ENCODE results near the gene HYOU1.
"Not testable (repeated sequence)": the region's sequence is repeated elsewhere in the genome, so short reads cannot be mapped to it uniquely, and the experiment has no call there.

Gene HYOU1

GRCh38 chr11:119087123-119087522, 30.1 kb upstream of the HYOU1 start:
- no peak for DNase-seq

- no peak for DNase-seq
Observed at GRCh38 chr11:119085437-119085847, 28.4 kb upstream of the HYOU1 start.

DNA sequence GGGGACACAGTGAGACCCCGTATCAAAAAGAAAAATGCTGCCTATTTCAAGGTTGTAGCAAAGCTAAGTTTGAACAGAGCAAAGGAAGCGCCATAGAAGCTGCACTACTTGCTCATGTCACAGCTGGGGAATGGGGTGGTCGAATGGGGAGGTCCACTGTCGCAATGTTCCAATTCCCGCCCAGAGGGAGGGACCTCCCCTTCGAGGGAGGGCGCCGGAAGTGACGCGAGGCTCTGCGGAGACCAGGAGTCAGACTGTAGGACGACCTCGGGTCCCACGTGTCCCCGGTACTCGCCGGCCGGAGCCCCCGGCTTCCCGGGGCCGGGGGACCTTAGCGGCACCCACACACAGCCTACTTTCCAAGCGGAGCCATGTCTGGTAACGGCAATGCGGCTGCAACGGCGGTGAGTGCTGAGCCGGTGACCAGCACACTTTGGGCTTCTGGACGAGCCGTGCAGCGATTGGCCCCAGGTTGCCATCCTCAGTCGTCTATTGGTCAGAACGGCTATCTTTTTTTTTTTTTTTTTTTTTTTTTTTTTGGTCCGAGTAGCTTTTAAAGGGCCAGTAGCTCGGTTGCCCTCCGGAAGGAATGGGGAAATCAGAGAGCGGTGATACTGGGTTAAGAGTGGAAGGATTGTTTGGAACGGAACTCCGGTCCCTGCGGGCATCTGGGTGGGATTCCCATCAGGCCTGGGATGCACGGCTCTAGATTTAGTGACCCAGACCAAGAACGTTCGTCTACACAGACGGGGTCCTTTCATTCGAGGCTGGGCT, 27.8 kb upstream of the HYOU1 start, which contains the start of gene HMBS:
HMBS (plus strand) TSS at position 219 of the 774 bp plus-strand sequence; CDS start at position 372, 153 bp downstream.
- peak; percentile 94 for DNase-seq

DNA sequence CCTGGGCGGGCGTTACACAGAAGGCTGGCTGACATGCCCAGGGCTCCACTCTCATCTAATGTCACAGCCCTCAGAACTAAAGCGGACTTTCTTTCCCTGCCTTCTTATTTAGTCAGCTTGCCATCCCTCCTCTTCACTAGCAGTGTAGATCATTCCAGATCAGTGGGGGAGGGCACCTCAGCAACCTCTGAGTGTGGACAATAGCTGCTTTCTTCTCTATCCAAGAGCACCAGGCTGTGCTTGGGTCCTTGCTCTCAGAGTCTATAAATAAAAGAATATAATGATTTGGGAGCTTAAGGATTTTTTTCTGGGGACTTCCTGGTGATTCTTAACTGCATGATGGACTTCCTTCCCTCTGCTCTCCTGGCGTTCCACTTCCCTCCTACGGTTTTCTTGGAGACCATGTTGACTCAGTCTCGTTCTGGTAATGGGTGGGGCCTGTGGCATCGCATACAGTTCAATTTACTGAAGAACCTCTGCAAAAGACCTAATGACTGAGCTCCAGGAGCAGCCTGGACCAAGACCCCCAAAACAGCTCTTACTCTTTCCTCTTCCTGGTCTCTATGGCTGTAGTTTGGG, 24.8 kb upstream of the HYOU1 start:
- no peak for DNase-seq

GRCh38 chr11:119078675-119079420, 21.8 kb upstream of the HYOU1 start:
- DNase-seq = no peak

DNA sequence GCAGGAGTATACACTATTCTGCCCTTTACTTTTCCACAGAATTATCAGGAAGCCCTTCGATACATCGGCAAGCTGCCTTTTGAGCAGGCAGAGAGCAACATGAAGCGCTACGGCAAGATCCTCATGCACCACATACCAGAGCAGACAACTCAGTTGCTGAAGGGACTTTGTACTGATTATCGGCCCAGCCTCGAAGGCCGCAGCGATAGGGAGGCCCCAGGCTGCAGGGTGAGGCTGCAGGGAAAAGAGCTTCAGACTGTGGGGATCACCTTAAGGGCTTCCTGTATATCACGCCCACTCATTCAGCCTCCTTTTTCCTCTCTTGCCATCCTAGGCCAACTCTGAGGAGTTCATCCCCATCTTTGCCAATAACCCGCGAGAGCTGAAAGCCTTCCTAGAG, 20.8 kb upstream of the HYOU1 start:
- DNase-seq = no peak

GRCh38 chr11:119067371-119068222, 10.6 kb upstream of the HYOU1 start, which contains the start of gene VPS11:
Gene VPS11 (plus strand): TSS chr11:119067818. CDS start chr11:119067824, 6 bp downstream.
- peak; percentile 93 for DNase-seq

GRCh38 chr11:119065369-119065768, 8.4 kb upstream of the HYOU1 start:
- DNase-seq = no peak

DNA sequence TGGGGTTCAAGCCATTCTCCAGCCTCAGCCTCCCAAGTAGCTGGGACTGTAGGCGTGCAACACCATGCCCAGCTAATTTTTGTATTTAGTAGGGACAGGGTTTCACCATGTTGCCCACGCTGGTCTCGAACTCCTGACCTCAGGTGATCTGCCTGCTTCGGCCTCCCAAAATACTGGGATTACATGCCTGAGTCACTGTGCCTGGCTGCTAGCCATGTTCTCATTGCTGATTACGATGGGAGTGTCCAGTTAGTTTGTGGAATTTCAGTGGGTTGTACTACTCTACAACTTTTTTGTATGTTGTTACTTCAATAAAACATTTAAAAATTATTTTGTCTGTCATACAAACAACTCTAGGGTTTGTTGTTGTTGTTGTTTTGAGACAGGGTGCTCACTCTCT, 5.8 kb upstream of the HYOU1 start:
- DNase-seq = no peak

DNA sequence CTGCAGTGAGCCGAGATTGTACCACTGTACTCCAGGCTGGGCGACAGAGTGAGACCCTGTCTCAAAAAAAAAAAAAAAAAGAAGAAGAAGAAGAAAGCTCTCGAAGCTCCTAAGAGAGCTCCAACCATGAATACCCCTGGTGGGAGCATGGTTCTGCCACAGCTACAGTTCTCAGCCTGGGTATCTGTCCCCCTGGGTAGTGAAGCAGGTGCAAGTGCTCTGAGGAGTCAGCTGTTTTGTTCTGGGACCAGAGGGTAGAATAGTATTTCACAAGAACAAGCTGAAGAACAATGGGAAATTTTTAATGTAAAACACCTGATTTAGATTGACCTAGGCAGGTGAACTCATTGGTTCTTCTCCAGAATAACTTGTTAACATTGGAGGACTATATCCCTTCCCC, 4.3 kb upstream of the HYOU1 start:
- DNase-seq = no peak

- DNase-seq = not testable (repeated sequence)
Observed at GRCh38 chr11:119059128-119059527, 2.1 kb upstream of the HYOU1 start.

GRCh38 chr11:119056421-119056999, 495 bp downstream of the HYOU1 start:
- DNase-seq = peak; percentile 80

DNA sequence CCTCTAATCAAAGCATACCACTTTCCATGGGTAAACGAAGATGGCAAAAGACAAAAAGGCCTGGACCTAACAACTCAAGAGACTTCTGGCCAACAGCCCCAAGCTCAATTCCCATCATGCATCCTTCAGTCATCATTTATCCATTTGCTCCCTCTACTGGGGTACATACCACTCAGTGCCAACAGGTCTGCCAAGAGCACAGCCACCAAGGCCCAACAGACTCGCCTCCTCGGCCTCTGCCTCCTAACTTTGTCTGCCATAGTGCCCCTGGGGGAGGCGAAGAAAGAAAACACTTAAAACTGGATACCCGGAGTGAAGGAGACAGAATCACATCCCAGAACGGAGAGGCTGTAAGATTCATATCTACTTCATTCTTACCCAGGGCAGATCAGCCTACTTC, 1.1 kb downstream of the HYOU1 start:
- DNase-seq = no peak

- DNase-seq = no peak
Observed at GRCh38 chr11:119054418-119054817, 2.6 kb downstream of the HYOU1 start.

DNA sequence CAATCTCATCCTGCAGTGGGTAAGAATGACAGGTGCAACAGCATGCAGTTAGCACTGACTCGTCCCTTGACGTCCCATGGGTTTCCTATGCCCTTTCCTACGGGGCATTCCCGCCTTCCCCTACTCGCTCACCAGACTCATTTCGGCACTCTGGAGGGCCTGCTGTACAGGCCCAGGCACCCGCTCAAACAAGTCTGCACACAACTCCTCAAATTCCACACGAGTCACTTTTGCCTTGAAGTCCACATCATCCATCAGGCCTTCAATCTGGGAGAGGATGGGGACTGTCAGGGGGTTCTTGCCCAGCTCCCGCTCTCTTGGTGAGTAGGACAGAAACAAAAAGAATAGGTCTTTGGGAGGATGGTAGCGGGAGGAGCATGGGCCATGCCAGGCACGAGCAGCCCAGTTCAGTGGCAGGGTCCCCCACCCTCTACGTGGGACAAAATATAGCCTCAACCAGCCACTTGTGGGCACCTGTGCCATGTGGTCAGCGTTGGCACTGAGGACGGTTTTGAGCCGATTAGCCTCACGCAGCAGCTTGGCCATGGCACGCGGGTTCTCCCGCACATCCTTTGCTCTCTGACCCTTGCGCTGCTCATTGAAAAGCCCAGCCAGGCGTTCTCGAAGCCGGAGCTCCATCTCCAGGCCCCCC, 4.7 kb downstream of the HYOU1 start:
- DNase-seq = no peak

GRCh38 chr11:119051440-119052162, 5.4 kb downstream of the HYOU1 start:
- DNase-seq = no peak

GRCh38 chr11:119049081-119049480, 7.9 kb downstream of the HYOU1 start:
- DNase-seq = no peak

- no peak for DNase-seq
Observed at GRCh38 chr11:119048644-119049043, 8.4 kb downstream of the HYOU1 start.

DNA sequence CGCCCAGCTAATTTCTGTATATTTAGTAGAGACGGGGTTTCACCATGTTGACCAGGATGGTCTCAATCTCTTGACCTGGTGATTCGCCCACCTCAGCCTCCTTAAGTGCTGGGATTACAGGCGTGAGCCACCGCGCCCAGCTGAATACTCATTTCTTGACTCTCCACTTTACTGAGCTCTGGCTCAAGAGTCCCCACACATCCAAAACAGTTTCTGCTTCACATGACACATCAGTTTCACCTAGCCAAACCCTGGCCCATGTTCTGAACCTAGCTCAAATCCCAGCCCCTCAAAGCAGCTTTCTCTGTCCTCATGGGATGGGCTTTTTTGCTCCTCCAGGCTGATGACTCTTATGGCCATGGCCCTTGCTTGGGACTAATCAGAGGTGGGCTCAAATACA, 9.8 kb downstream of the HYOU1 start:
- DNase-seq = no peak

DNA sequence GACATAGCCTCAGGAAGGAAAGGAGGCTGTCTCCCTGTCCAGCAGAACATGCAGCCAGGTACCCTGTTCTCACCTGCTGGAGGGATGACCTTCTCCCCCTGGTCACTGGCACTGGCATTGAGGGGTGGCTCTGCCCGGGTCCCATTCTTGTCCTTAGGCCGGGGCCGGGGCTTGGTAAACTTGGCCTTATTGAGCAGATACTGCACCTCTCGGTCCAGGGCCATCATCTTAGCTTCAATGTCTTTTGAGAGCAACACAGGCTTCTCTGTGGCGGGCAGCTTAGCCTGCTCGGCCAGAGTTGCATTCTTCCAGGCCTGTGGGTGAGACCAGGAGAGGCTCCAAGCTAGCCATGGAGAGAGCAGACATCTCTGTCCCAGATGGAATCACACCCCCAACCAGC, 10.5 kb downstream of the HYOU1 start:
- DNase-seq = no peak

DNA sequence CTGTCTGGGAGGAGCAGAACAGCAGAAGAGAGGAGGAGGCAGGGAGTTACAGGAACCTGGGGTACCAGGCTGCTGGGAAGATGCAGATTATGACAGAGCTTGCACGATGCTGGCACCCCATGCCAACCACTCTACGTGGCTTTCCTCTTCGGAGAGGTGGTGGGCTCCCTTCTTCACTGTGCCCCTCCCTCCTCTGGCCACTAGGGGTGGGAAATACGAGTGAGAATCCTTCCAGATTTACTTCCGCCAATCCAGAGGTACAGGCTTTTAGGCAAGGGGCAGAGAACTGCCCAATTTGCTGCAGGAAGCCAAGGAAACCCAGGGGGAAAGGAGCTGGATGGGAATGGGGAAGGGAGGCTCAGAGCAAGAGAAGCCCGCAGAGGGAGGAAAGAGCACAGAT, 12.3 kb downstream of the HYOU1 start:
- DNase-seq = no peak

All from NCI-H146 (cell line).